Measurements from ENCODE around the gene CCL27.

CCL27 gene, protein sequence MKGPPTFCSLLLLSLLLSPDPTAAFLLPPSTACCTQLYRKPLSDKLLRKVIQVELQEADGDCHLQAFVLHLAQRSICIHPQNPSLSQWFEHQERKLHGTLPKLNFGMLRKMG

DNA sequence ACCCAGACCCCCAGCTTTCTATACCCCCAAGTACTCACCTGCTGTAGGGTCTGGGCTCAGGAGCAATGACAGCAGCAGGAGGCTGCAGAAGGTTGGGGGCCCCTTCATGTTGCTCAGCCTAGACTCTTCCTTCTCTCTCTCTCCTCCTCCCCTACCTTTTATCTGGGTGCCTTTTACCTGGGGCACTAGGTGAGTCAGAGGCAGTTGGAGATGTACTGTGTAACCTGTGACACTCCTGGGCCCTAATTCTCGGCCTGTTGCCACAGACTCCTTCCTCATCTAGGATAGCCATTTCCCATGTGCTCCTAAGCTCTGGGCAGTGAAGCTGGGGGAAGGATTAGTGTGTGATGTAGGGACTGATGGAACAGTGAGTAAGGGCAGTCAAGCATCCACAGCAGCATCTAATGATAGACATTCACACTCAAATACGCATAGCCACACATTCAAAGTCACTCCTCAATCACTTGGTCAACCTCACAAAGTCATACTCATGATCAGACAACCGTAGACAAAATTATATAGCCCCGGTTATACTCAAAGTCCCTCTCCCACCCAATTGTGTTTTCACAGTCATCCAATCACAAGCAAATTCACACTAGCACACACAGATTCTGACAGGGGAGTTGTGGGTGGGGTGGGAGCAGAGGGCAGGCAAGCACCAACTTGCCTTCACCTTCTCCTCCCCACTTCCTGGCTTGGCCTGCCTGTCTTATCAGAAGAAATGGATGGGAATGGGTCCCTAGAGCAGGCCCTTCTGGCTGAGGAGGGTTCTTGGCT, at the start of gene CCL27:
CCL27 (minus strand) TSS at position 132 of the 777 bp plus-strand sequence; CDS start at position 108, 24 bp downstream.
- DNase-seq (ENCODE audit: low read depth in 3 of 3) = no peak

GRCh38 chr9:34712140-34712539, 49.7 kb upstream of the CCL27 start:
- no peak for DNase-seq (ENCODE audit: low read depth in 3 of 3)

GRCh38 chr9:34710023-34710422, 47.6 kb upstream of the CCL27 start, which contains the start of gene CCL21:
Gene CCL21 (minus strand): TSS chr9:34710136. CDS start chr9:34710066, 70 bp downstream.
- DNase-seq (ENCODE audit: low read depth in 3 of 3) = no peak

- DNase-seq (ENCODE audit: low read depth in 3 of 3) = no peak
Observed at GRCh38 chr9:34709196-34709978, 46.9 kb upstream of the CCL27 start.

DNA sequence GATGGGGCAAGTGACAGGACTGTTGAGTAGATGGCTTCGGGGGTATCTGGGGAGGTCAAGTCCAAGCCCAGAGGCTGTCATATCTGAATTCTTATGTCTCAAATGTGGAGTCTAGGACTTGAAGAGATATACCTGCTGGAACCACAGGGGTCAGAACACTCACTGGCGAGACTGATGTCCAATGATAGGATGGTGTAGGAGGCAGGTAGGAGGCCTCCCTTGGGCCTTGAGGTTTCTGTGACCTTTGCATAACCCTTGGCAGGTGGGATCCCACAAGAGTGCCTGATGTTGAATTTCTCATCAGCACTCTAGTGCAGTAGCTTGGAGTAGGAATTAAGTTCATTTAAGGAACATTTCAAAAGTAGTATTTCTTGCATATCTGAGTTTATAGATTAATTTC, 44.7 kb upstream of the CCL27 start:
- no peak for DNase-seq (ENCODE audit: low read depth in 3 of 3)

GRCh38 chr9:34701769-34702736, 39.6 kb upstream of the CCL27 start:
- peak; percentile 66 to 79 (median 75) for DNase-seq (ENCODE audit: low read depth in 3 of 3)

DNA sequence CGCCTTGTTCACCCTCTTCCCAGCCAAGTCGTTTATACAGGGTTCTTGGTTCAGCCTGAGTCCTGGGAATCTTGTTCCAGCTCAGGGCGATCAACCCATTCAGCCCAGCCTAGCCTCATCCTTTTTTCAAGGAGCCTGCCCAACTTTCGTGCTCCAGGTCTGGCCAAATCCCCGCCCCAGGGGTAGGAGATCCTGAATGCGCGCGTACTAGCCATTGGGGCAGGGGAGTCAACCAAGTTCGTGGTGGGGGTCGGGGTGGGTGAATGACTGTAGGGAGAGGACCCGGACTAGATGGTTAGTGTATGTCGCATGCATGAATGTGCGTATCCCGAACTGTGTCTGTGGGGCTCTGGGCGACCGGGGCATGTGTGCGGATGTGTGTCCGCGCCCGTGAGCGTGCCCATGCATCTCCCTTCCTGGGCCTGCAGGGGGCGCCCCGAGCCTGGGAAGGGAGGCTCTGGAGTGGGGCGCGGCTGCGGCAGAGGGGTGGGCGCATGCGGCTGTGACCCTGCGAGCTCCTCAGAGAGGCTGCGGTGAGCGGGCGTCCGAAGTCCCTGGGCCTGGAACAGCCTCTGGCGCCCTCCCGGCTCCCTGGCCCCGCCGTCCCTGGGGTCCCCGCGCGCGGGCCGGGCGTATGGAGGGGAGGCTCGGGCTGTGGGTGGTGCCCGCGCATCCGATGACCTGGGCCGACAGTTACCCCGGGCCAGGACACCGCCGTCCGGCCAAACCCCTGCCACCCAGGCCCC, 38.7 kb upstream of the CCL27 start:
- peak; percentile 63 to 79 (median 63) for DNase-seq (ENCODE audit: low read depth in 3 of 3)

GRCh38 chr9:34694811-34695210, 32.4 kb upstream of the CCL27 start:
- no peak for DNase-seq (ENCODE audit: low read depth in 3 of 3)

DNA sequence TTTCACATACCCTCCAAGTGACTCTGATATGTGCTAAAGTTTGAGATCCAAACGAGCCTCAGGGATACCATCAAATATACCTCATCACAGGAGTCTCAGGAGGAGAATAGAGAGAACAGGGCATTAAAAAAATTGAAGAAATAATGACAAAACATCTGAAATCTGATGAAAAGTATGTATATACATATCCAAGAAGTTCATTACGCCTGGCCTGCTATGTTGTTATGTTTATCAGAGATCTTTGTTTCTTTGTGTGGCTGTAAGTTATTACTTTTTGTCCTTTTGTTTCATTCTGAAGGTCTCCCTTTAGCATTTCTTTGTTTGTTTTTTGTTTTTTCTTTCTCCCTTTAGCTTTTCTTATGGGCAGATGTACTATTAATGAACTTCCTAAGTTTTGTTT, 31.1 kb upstream of the CCL27 start:
- DNase-seq (ENCODE audit: low read depth in 3 of 3) = no peak

DNA sequence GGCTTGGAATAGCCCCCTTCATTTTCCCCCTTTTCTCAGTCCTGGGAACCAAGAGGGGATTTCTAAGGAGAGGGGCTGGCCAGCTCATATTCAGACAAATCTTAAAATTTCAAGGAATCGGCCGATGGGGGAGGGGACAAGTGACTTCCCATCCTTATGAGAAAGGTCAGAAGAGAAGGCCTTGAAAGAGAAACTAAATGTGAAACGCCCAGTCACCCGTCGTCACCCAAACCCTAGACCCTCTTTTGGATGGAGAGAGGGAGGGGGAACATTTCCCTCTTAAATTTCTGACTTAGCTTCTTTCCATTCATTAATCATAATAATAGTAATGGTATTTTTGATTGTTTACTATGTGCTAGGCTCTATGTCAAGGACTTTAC, 29.5 kb upstream of the CCL27 start:
- no peak for DNase-seq (ENCODE audit: low read depth in 3 of 3)

DNA sequence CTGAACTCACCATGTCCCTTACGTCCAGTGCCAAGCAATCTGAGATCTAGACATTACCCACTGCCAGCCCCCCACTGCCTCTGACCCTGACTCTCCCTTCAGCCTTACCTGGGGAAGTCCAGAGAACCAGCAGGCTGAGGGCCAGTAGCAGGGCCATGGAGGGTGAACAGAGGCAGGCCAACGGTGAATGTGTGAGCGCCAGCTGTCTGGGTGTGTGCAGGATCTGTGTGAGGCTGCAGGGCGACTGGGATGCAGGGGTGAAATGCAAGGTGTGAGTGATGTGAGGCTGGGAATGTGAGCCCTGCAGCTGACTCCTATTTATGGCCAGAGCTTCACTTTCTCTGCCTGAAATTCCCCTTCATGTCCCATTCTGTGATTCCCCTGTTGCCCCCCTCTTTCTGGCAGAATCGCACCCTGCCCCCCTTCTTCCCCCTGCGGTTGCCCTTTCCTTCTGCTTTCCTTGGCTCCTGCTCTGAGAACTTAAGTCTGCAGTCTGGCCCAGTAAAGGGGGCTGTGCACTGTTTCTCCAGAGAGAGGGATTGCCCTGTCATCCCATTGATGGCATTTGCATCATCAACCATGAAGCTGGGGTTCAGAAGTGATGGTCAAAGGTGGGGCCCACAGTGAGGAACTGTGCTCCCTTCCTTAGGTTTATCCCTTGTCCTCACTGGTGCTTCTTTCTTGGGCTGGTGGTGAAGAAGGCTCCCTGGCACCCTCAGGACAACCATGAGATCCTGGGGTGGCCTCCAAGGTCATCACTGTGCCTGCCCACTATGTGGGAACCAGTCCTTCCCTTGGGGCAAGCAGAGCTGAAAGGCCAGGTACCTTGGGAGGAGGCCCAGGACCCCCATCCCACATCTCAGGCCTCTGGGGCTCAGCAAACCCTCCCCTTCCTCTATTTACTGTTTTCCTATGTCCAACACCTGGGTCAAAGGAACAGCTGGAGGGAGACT, 28.8 kb upstream of the CCL27 start, which contains the start of gene CCL19:
CCL19 (minus strand) TSS at position 294 of the 953 bp plus-strand sequence; CDS start at position 157, 137 bp downstream.
- DNase-seq (ENCODE audit: low read depth in 3 of 3) = no peak

GRCh38 chr9:34689512-34689911, 27.1 kb upstream of the CCL27 start:
- no peak for DNase-seq (ENCODE audit: low read depth in 3 of 3)

- no peak for DNase-seq (ENCODE audit: low read depth in 3 of 3)
Observed at GRCh38 chr9:34689116-34689470, 26.6 kb upstream of the CCL27 start.

DNA sequence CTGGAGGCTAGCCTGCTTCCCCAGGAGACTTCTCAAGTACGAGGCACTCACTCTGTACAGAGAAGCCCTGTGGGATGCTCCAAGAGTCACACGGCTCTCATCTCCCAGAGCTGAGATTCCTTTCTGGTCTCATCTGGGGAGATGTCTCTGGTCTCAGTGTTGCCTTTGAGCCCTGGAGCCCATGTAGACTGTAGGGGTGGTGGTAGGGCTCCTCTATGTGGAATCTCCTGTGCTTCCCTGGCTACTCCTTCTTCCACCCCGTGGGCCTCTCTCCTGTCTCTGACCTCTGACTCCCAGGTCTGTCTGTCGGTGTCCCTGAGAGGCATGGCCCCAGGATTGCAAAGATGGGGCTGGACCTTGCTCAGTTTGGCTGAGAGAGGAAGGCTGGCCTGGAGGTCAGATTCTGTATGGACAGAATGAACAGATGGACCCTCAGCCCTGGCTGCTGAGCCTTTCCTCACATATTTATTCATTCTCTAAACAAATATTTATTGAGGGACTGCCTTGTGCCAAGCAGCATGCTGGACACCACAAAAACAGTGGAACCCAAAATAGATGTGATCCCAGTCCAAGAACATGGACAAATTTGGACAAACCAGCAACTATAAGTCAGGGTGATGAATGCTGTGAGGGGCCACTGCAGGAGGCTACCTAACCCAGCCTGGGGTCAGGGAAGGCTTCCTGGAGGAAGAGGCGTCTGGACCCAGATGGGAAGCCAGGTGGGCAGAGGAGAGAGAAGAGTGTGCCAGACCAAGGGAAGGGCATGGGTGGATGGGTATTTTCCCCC, 26.1 kb upstream of the CCL27 start:
- DNase-seq (ENCODE audit: low read depth in 3 of 3) = no peak

- no peak for DNase-seq (ENCODE audit: low read depth in 3 of 3)
Observed at GRCh38 chr9:34687276-34688030, 25.0 kb upstream of the CCL27 start.

DNA sequence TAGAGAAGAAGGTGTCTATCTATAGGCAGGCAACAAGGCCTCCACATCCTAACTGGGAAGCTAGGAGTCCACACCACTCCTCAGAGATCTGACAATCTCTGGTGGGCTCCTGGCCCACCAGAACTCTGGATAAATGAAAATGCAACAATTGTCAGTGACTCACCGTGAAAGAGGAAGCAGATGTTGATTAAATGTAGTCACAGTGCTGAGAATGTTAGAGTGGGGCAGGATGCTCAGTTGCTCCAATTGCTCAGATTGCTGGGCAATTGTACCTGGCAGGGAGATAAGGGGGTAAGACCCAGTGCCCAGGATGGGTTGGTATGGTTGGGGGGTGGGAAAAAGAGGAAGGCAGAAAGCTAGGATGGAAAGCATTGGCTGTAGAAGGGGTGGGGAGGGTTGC, 24.3 kb upstream of the CCL27 start:
- DNase-seq (ENCODE audit: low read depth in 3 of 3) = no peak

DNA sequence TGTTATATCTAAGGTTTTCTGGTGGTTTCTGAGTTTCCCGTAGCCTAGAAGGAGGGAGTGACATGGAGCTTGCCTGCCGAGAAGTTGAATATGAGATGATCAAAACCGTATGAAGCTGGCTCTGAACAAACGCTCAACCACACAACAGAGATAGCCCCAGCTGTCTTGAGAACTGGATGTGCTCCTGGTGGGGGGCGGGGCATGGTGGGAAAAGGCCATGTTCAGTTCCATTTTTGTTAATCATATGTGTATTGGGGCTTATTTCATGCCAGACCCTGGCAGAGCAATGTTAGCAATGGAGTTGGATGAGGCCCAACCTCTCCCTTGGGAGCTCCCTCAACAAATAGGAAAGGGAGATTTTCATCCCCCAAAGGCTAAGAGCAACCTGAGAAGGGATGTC, 23.8 kb upstream of the CCL27 start:
- DNase-seq (ENCODE audit: low read depth in 3 of 3) = no peak

GRCh38 chr9:34685591-34685990, 23.1 kb upstream of the CCL27 start:
- no peak for DNase-seq (ENCODE audit: low read depth in 3 of 3)

Measured in stimulated activated CD4-positive, alpha-beta T cell treated with anti-CD3 and anti-CD28 coated beads, TNF-alpha, amount 100 ng/mL, for 48 hours (primary cell).